Stimulated activated CD4-positive, alpha-beta T cell treated with anti-CD3 and anti-CD28 coated beads, Interleukin-4, amount 100 ng/mL, for 1 hour (primary cell): Measurements from ENCODE around the gene FXYD1.

Experiments
- DNase-seq: peaks from one replicate; pipeline ENCODE4 v3.0.0-alpha.2; 2020

FXYD1 gene

DNA sequence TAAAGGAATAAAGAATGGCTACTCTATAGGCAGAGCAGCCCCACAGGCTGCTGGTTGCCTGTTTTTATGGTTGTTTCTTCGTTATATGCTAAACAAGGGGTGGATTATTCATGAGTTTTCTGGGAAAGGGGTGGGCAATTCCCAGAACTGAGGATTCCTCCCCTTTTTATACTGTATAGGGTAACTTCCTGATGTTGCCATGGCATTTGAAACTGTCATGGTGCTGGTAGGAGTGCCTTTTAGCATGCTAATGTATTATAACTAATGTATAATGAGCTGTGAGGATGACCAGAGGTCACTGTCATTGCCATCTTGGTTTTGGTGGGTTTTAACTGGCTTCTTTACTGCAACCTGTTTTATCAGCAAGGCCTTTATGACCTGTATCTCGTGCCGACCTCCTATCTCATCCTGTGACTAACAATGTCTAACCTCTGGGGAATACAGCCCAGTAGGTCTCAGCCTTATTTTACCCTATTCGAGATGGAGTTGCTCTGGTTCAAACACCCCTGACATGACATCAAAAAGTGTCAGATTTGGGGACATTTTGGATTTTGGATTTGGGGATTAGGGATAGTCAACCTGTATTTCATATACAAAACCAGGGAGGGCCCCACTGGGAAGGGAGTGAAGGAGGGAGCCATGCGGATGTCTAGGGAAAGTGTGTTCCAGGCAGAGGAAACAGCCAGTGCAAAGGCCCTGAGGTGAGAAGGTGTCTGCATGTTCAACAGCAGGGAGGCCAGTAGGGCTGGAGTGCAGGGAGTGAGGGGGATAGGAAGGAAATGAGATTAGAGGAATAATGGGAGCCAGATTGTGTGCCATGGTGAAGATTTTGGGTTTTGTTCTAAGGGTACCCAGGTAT, 26.8 kb downstream of the FXYD1 start:
- DNase-seq: no peak

DNA sequence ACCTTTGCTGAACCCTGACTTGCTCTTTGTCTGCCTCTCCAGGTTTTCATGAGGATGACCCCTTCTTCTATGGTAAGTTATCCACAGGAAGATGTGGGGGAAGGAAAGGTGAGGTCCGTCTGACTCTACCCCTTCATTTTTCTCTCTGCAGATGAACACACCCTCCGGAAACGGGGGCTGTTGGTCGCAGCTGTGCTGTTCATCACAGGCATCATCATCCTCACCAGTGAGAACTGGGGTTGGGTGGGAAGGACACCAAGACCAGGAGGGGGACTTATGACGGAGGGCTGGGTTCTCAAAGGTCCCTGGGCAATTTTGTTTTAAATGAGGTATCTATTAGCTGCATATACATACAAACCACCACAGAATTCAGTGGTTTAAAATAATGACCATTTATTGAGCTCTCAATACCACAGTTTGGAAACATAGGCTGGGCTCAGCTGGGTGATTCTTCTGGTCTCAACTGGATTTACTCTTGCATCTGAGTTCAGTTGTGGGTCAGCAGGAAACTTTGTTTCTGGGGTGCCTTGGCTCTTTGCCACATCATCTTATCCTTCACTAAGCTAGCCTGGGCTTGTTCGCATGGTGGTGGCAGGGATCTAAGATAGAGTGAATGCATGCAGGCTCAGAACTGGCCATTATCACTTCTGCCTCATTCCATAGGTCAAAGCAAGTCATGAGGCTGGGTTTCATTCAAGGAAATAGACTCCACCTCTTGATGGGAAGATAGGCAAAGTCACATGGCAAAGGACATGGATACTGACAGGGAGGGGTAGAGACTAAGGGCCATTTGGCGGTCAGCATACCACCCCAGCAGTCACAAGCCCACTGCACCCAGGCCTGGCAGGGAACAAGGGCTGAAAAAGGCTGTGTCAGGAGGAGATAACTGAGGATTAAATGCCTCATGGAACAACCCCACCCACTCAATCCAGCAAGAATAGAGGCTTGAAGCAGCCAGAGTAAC, 27.8 kb downstream of the FXYD1 start:
- no peak for DNase-seq

DNA sequence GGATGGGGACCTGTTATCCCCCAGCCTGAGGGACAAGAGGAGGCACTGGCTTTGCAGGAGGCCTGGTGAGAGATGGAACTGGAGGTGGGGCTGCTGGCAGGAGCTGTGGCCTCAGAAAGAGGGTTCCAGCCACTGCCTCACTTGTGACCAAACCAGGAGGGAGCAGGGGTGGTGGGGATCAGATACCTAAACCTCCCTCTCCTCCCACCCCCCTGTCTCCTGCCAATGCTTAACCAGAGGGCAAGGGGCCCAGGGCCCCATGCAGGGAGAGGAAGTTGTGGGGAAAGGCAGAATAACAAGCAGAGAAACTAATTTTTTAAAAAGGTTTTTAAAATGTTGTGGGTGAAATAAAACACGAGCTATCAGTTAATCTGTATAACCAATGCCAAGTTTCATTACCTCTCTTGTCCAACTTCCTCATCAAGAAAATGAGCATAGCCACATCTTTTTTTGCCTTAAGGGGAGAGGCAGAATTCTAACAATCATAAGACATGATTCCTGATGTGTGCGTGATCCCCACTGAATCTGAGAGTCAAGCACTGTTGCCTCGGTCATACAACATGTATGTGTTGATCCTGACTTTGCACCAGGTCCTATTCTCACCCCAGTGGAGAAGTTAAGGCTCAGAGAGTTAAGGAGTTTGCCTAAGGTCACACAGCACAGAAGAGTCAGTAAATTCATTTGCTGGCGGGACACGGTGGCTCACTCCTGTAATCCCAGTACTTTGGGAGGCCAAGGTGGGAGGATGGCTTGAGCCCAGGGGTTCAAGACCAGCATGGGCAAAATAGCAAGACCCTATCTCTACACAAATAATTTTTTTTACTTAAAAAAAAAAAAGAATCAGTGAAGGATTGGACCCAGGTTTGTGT, 28.9 kb downstream of the FXYD1 start:
- DNase-seq: no peak

DNA sequence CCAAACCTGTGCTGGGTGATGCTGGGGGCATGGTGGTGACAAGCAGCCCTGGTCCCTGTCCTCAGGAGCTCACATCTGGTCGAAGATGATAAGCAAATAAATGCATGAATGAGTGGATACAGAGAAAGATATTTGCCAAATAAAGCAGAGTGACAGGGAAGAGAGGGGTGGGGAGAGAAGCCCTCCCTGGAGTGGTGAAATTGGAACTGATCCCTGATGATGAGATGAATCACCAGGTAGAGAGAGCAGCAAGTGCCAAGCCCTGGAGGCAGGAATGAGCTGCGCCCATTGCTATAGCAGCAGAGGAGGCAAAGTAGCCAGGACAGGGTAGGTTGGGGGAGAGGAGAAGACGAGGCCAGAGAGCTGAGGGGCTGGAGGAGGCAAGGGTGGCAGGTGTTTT, 29.6 kb downstream of the FXYD1 start:
- no peak for DNase-seq

DNA sequence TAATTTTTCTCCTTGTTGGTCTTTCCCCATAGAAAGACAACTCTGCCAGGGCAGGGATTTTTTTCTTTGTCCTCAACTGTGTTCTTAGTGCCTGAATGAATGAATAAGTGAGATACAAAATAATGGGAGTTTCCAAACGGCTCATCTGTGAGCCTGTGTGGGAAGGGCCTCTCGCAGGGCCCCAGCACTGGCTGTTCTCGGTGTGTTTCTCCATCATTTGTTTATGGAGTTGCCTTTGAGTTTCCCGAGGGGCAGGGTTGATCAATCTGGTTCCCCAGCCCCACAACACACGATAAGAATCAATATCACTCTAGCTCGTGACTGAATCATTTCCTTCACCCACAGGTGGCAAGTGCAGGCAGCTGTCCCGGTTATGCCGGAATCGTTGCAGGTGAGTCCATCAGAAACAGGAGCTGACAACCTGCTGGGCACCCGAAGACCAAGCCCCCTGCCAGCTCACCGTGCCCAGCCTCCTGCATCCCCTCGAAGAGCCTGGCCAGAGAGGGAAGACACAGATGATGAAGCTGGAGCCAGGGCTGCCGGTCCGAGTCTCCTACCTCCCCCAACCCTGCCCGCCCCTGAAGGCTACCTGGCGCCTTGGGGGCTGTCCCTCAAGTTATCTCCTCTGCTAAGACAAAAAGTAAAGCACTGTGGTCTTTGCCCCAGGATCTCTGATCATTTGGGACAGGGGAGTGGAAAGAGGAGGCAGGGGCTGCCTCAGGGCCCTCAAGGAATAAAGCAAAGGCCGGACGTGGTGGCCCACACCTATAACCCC, 30.8 kb downstream of the FXYD1 start:
- DNase-seq: no peak

DNA sequence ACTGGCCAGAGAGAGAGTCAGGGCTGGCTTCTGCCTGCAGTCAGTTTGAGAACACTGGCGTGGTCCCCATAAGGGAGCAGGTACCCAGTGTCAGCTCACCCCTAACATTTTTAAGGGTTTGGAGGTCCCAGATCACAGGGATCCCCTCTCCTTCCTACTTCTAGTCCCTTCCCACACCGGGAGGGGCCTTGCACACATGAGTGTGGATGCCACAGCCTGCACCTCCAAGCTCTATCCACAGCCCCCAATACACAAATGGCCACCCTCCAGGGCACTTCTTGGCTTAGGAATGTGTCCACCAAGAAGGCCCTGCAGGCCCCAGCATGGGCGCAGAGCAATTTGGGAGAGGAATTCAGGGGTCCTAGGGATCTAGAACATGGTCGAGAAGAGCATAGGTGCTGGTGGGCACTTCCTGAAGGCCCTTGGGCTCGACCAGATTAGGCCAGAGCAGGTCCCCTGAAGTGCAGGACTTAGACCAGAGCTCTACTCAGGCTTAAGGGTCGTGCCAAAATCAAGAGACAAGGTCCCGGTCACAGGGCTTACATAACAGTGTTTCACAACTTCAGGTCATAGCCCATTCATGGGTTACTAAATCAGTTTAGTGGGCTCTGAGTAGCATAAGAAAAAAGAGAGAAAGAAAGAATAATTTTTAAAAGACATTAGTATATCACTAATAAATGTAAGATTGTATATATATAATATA, 31.9 kb downstream of the FXYD1 start:
- no peak for DNase-seq

DNA sequence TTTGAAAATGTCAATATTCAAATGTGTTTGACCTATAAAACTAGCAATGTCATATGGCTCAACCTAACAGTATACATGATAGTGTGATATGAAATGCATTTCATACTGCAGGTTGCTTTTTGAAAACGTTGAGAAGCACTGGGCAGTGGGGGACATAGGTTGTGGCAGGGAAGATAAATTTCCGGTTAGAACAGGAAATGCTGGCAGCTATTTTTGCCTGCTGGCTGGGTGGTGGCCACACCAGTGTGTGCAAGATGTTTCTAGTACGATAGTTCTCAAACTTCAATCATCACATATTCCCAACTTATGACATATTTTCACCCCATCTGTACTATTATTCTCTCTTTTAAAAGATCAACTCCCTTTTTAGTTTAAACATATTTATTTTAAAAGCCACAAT, 33.1 kb downstream of the FXYD1 start:
- no peak for DNase-seq

DNA sequence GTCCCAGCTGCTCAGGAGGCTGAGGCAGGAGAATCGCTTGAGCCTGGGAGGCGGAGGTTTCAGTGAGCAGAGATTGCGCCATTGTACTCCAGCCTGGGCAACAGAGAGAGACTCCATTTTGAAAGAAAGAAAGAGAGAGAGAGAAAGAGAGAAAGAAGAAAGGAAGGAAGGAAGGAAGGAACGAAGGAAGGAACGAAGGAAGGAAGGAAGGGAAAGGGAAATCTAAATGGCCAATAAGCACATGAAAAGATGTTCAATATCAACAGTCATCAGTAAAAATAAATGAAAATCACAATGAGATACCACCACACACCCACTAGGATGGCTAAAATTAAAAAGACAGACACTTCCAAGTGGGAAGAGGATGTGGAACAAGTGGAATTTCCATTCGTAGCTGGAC, 35.6 kb downstream of the FXYD1 start:
- DNase-seq: no peak

DNA sequence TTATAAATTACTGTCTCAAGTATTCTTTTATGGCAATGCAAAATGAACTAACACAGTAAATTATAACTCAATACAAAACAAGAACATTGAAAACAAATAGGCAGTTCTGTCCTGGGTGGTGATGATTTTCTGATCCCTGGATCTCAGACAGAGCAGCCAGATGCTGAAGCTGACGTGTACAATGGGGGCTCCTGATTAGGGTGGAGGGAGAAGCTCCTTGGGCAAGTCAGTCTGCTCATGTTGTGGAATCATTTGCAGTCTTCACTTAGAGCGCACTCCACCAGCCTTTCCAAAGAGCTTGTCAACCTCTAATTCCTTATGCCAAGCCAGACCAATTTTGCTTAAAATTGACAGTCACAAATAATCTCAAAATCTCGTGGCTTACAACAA, 37.6 kb downstream of the FXYD1 start:
- no peak for DNase-seq

DNA sequence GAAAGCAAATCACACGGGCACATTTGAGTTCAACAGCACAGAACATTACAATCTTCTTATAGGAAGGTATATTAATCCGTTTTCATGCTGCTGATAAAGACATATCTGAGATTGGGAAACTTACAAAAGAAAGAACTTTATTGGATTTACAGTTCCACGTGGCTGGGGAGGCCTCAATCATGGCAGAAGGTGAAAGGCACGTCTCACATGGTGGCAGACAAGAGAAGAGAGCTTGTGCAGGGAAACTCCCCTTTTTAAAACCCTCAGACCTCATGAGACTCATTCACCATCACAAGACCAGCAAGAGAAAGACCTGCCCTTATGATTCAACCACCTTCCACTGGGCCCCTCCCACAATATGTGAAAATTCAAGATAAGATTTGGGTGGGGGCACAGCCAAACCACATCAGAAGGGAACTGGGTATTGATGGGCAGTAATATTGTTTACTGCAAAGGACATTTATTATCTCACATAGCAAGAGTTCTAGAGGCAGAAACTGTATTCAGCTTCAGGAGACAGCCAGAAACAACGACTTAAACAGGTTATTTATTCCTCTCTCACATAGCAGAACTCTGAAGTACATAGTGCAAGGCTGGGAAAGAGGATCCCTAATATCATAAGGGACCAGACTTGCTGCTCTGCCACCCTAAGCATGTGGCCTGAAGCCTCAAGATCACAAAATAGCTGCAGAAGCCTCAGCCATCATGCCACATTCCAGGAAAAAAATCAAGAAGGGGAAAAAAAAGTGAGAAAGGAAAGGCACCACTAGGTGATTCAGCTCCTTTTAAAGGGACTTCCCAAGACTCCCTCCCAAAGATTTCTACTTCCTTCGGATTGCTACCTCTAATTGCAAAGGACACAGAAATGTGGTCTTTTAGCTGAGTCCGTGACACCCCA, 39.0 kb downstream of the FXYD1 start:
- no peak for DNase-seq

DNA sequence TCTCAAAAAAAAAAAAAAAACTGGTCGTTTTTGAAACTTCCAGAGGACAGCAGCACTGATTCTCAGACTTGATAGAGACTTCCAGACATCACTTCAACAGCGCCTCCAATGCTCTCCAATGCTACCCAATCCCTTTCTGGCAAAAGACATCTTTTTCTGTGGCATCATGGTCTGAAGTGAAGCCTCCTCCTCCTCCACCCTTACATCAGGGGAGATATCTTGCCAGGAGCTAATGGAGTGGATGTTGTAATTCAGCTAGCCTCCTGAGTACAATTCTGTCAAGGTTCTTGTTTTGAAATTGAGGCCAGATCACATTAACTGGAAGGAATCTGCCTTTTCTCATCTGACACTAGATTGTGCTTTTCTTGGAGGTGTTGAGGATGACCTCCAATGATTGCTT, 40.1 kb downstream of the FXYD1 start:
- no peak for DNase-seq

DNA sequence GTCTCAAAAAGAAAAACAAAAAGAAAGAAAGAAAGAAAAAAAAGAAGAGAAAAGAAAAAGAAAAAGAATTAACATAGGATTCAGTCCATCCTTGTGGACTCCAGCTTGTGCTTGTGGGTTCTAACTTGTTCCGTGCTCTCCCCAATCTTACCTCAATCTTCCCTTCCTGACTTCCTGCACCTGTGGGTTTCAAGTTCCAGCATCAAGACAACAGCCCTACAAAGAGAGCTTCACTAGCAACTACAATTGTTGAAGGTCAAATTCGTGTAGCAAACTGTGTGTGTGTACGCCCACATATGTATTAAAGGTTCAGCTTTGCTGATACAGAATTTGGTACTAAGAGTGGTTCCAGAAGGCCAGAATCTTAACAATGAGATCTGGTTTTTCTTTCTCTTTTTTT, 41.2 kb downstream of the FXYD1 start:
- no peak for DNase-seq

DNA sequence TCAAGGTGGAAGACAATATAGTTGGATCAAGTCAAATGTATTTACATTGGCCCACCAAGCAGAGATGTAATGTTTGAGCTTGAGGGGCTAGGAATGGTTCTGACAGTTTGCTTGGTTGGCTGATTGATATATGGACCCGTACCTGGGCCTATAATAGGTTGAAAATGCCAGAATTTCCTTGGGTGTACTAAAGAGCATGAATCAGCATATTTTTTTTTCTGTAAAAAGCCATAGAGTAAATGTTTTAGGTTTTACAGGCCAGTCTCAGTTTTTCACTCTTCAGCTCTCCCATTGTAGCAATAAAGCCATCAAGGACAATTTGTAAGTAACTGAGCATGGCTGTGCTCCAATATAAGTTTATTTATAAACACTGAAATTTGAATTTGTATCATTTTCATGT, 42.8 kb downstream of the FXYD1 start:
- no peak for DNase-seq

DNA sequence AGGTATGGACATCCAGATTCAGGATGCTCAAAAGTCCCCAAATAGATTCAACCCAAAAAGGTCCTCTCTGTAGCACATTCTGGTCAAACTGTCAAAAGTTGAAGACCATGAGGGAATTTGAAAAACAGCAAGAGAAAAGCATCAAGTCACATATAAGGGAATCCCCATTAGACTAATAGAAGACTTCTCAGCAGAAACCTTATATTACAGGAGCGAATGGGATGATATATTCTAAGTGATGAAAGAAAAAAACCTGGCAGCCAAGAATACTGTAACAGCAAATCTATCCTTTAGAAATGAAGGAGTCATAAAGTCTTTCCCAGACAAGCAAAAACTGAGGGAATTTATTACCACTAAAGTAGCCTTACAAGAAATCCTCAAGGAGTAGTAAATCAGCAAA, 45.6 kb downstream of the FXYD1 start:
- no peak for DNase-seq

DNA sequence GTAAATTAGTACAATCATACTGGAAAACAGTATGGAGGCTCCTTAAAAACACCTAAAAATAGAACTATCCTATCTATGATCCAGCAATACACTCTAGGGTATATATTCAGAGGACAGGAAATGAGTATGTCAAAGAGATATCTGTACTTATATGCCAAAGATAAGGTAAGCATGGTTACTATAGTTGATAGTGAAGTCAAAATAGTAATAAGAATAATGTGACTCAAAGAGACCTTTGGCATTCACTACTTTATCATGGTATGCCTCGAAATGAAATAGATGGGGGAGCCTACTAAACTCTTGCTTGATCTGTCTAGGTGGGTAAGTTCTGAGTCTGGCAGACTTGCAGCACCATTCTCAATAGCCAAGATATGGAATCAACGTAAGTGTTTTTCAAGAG, 46.3 kb downstream of the FXYD1 start:
- no peak for DNase-seq
